Gastroesophageal sphincter (tissue), 3 donors: Measurements from ENCODE around the gene AGO1.

Experiments
- POLR2AphosphoS5 ChIP-seq: sonication (generic); formaldehyde crosslinking; IDR thresholded peaks from one replicate; pipeline ENCODE4 v1.6.1; 2017; ENCODE audit warnings: antibody characterized with exemption
- TF ChIP-seq, protein P1 (sequence below), 4 experiments: fragments of 200-600 bp in 2 of 4; fragments of 450-650 bp in 2 of 4; sonication (generic) in 1 of 4; IDR thresholded peaks; one replicate each; pipeline ENCODE4 v1.5.1; 2017 to 2019; ENCODE audit warnings: antibody characterized with exemption in 4 of 4, mild to moderate bottlenecking in 2 of 4, moderate library complexity in 2 of 4

- TF ChIP-seq, protein P1, sequence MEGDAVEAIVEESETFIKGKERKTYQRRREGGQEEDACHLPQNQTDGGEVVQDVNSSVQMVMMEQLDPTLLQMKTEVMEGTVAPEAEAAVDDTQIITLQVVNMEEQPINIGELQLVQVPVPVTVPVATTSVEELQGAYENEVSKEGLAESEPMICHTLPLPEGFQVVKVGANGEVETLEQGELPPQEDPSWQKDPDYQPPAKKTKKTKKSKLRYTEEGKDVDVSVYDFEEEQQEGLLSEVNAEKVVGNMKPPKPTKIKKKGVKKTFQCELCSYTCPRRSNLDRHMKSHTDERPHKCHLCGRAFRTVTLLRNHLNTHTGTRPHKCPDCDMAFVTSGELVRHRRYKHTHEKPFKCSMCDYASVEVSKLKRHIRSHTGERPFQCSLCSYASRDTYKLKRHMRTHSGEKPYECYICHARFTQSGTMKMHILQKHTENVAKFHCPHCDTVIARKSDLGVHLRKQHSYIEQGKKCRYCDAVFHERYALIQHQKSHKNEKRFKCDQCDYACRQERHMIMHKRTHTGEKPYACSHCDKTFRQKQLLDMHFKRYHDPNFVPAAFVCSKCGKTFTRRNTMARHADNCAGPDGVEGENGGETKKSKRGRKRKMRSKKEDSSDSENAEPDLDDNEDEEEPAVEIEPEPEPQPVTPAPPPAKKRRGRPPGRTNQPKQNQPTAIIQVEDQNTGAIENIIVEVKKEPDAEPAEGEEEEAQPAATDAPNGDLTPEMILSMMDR (IDR thresholded peaks at IDR 0.05): peak in 1 of 4 experiments; percentile 13
- no peak for TF ChIP-seq POLR2AphosphoS5
These were observed 25.2 kb upstream of the AGO1 start for GRCh38 chr1:35857830-35858229.
